ENCODE measurements around the gene BLTP2.
"Not testable (repeated sequence)": the region's sequence is repeated elsewhere in the genome, so short reads cannot be mapped to it uniquely, and the experiment has no call there.

BLTP2 gene

DNA sequence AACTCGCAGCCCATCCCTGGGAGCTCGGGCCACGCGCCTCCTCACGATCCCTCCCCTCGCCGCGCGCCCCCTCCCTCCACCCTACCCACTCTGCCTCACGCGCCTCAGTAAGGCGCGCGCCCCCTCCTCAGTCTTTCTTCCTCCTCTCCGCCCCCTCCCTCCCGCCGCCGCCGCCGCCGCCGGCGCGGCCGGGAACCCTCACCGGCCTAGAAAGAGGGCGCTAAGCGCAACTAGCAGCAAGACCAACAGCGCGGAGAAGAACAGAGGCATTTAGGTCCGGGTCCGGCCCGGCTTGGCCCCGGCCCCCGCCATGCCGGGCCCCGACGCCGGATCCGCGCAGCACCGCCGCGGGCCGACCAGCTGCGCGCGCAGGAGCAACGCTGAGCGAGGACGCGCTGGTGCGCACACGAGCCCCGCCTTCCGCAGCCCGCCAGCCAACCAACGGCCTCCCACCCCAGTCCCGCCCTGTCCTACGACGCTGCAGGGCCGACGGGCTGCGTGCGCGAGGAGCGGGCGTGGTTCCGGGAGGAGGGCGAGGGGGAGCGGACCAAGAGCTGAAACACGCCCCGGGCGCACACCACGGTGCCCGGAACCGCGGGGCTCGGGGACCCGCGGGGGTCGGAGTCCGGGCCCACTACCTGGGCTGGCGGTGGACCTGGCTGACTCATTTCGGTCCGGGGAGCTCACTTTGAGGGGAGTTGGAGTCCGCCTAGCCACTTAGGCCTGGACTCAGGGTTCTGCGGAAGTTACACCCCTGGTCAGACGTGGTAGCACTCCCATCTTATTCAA, at the start of gene BLTP2:
BLTP2 (minus strand) TSS at position 372 of the 789 bp plus-strand sequence; CDS start at position 270, 102 bp downstream.
- DNase-seq: peak; percentile 98

DNA sequence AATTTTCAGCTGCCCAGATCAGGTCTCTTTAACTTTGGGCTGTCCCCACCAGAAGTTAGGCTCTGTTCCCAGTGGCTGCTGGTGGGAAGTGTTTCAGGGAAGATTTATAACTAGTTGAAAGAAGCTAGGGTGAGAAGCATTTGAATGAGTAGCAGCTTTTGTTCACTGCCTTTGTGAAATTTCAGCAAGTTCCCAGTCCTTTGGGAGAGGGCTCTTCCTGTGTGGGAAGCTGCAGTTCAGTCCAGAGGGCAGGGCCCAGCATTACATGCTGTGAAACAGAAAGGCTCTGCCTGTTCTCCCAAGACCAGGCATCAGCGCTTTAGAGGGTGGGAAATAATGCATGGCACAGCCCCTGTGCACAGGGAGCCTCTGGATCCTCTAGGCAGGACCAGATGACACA, 48.9 kb upstream of the BLTP2 start:
- no peak for DNase-seq

DNA sequence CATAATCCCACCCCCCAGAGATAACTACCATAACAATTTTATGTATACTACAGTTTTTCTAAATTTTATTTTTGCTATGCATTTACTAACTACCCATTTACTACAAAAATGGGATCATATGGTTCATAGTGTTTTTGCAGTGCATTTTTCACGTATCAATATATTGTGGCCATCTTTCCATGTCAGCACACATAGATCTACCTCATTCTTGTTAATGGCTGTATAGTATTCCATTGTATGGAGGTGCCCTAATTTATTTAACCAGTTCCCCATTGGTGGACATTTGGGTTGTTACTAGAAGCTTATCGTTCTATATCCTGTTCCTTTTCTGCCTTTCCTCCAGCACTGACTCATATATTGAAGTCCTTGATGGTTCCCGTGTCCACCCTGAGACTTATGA, 44.1 kb upstream of the BLTP2 start:
- no peak for DNase-seq

DNA sequence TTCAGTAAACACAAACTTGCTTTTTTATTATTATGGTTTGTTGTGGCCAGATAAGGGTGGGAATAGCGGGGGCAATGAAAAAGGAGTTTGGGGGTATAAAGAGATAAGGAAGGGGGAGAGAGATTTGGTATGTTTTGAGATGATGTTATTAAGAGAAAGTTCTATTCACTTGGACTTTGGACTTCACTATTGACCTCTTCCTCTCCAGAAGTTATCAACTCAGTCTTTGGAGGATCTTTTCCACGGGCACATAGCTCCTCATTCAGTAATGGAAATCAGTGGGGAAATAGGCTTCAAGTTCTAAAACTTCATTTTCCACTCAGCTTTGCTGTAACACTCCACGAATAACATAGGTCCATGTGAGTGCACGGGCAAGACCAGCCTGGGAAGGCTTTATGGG, 43.5 kb upstream of the BLTP2 start:
- no peak for DNase-seq

DNA sequence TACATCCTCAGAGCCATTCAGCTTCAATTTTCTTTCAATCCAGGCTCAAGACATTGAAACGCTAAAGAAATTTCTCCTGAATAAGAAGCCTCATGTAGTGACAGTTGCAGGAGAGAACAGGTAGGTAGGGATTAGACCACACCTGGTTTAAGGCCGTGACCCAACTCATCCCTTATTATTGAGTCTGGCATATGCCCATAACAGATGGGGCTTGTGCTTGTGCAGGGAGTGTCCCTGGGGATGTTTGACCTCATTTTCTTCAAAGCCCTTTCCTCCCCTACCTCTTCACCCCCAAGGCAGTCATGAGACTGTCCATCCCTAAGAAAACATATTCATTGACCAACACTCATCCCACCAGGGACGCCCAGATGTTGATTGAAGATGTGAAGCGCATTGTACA, 41.3 kb upstream of the BLTP2 start:
- no peak for DNase-seq

DNA sequence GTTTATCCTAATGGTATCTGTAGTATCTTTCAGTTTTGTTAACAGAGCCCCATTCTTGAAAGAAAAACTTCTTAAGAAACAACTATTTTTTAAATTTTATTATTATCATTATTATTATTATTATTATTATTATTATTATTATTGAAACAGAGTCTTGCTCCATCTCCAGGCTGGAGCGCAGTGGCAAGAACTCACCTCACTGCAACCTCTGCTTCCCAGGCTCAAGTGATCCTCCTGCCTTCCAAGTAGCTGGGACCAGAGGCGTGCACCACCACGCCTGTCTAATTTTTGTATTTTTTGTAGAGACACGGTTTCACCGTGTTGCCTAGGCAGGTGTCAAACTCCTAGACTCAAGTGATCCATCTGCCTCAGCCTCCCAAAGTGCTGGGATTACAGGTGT, 40.4 kb upstream of the BLTP2 start:
- DNase-seq: no peak

DNA sequence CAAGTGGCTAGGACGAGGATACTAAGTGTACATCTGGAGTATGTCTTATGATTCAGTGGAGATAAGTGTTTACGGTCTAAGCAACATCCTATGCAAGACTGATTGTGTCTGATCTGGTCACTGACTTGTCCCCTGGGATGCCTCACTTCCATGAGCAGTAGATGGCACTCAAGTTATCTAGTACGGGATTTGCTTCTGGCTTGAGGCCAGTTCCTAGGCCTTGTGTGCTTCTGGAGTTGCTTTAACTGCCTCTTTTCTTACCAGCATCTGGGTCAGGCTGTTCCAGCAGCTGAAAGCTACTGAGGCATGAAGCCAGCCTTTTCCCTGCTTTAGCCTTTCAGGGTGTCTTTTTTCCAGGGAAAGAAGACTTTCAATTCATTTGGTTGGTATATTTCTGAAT, 40.0 kb upstream of the BLTP2 start:
- DNase-seq: no peak

DNA sequence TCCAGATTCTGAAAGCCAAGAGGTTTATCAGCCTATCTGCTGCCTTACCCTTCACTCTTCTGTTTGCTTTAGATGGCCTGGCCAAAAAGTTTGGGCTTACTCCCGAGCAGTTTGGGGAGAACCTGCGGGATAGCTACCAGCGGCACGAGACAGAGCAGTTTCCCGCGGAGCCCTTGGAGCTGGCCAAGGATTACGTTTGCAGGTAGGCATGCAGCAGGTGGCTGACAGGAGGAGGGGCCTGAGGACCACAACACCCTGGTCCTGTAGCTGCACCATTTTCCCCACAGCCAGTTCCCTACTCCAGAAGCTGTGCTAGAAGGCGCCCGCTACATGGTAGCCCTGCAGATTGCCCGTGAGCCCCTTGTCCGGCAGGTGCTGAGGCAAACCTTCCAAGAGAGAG, 37.7 kb upstream of the BLTP2 start:
- DNase-seq: no peak

DNA sequence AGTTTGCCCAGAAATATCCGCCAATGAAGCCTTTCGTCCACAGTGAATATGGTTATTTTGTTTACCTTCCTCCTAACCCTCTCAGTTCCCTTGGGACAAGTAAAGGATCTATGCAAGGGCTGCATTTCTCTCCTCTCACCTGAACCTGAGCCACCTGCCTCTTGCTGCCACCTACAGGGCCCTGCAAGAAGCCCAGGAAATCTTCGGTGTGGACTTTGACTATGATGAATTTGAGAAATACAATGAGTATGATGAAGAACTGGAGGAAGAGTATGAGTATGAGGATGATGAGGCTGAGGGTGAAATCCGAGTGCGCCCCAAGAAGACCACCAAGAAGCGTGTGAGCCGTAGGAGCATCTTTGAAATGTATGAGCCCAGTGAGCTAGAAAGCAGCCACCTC, 31.0 kb upstream of the BLTP2 start:
- peak; percentile 43 for DNase-seq

DNA sequence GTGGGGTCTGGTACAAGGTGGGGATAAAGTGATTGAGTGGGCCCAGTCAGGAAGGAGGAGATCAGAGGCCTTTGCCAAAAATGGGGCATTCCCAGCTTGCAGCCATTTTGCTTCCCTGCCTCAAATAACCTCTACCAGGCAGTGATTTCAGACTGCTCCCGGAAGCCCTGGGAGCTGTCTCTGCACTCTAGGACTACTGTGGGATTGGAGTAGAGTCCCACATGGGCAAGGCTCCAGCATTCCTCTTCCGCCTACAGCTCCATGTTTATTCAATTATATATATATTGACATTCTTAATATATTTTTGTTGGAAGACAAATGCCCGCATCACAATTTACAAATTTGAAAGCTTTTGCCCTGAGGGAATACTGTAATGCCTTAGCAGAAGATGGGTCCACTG, 30.5 kb upstream of the BLTP2 start:
- DNase-seq: no peak

DNA sequence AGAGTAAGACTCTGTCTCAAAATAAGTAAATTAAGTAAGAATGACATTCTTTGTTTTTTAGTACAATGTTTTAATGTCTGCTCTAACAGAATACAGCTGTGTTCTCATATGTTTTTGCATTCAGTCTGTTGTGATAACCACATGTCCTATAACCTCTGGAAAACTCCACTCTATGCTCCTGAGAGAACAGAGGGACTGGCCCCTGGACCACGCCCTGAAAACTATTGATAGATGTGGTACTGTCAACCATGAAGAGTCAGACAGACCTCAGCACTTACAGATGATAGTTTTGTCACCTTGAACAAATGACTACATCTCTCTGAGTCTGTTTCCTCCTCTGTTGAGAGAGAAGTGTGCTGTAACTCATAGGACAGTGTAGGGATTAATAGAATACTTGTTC, 25.0 kb upstream of the BLTP2 start:
- no peak for DNase-seq

DNA sequence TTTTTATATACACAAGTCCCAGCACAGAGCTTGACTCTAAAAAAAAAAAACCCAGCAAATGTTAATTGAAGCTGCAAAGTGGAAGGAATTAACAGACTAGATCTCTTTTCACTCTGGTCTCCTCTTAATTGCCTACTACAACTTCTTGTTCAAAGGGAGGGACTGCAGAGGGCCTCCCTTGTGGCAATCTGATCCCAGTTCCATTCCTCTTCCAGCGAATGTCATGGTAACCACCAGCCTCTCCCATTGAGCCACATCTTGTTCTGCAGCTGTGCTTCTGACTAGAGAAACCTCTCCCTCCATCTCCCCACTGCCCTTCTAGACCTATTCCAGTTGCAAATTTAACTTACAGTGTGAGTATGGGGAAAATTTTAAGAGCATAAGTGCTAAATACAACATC, 22.9 kb upstream of the BLTP2 start:
- no peak for DNase-seq

DNA sequence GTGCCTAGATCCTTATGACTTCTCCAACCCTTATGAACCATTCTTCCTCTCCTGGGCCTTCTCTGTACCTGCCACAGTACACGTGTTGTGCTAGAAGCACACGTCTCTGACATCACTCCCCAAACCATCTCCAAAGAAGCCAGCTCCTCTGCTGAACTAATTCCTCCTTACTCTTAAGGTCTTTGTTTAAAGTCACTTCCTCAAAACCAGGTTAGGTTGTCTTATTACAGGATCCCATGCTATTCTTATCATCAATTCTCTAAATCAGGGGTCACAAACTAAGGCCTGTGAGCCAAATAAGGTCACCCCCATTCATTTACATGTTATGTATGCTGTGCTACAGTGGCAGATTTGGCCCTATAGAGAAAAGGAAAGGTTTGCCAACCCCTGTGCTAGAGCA, 21.0 kb upstream of the BLTP2 start:
- no peak for DNase-seq

DNA sequence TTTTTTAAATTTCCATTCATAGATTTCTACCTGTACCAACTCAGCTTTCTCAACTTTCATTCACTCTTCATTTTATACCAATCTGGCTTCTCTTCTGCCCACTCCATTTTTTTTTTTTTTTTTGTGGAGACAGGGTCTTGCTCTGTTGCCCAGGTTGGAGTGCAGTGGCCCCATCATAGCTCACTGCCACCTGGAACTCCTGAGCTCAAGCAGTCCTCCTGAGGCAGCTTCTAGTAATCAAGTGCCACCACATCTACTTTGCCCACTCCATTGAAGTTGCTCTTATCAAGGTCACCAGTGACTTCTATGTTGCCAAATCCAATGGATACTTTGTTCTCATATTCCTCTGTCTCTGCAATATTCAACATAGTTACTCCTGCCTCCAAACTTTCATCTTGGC, 18.8 kb upstream of the BLTP2 start:
- DNase-seq: no peak

DNA sequence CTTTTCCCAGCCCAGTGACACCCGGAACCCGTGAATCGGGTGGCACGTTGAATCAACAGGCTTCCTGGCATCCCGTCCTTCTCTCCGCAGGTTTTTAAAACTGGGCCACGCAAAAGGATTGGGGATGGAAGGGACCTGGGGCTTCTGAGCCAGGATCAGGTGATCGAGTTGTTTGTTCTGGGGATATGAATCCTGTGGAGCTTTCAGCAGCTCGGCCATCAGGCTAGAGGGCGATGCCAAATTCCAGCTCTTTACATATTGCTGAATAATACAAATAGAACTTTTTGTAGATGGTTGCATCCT, 17.5 kb upstream of the BLTP2 start:
- no peak for DNase-seq

DNA sequence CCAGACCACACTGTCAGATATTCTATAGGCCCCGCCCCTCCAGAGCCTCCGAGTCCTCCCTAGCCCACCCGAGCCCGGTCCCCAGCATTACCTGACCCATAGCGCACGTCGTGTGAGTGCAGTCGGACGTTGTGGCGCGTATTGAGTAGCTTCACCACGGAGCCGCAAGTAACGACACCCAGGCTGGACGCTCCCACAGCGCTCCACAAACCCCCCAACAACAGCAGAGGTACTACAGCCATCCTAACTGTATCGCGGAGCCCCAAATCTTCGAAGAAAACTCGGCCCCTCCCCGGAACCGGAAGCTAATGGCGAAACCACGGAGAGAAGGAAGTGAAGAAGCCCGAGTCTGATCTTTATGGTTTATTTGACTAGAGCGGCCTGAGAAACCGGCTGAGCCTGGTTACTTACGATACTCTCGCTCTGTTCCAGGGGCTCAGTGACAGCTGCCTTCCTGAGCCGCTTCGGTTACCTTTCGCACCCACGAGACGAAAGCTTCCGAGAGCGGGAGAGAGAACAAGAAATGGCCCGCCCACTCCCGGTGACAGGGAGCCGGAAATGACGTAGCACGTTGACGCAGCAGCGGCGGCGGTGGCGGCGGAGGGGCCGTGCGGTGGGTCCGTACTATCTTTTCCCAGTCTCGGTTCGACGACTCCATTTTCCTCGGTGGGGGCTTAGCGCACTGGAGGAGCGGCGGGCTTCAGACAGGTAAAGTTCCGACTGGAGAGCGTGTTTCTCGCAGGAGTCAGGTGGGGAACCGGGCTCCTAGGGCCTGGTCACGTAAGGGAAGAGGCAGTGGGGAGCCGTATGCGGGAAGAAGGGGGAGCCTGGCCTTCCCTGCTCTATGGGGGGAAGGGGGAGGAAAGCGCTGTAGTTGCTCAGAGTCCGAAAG, 16.9 kb upstream of the BLTP2 start, which contains the start of the genes SDF2 and SUPT6H:
SDF2 (minus strand) TSS at position 272 of the 892 bp plus-strand sequence; CDS start at position 242, 30 bp downstream.
SUPT6H (plus strand) TSS at position 571 of the 892 bp plus-strand sequence. CDS start 11,197 bp downstream, outside the sequence.
- DNase-seq: peak; percentile 91

DNA sequence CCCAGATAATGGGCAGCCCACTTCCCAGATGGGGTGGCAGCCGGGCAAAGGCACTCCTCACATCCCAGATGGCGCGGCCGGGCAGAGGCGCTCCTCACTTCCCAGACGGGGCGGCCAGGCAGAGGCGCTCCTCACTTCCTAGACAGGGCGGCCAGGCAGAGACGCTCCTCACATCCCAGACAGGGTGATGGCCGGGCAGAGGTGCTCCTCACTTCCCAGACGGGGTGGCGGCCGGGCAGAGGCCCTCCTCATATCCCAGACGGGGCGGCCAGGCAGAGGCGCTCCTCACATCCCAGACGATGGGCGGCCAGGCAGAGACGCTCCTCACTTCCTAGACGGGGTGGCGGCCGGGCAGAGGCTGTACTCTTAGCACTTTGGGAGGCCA, 14.5 kb upstream of the BLTP2 start:
- DNase-seq: not testable (repeated sequence)

DNA sequence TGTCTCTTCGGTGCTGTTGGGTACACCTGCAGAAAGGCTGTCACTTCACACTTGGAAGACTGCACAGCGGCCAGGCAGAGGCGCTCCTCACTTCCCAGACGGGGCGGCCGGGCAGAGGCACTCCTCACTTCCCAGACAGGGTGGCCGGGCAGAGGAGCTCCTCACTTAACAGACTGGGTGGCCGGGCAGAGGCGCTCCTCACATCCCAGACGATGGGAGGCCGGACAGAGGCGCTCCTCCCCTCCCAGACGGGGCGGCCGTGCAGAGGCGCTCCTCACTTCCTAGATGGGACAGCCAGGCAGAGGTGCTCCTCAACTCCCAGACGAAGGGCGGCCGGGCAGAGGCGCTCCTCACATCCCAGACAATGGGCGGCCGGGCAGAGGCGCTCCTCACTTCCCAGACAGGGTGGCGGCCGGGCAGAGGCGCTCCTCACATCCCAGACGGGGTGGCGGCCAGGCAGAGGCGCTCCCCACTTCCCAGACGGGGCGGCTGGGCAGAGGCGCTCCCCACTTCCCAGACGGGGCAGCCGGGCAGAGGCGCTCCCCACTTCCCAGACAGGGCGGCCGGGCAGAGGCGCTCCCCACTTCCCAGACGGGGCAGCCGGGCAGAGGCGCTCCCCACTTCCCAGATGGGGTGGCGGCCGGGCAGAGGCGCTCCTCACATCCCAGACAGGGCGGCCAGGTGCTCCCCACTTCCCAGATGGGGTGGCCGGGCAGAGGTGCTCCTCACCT, 14.0 kb upstream of the BLTP2 start:
- DNase-seq: not testable (repeated sequence)

DNA sequence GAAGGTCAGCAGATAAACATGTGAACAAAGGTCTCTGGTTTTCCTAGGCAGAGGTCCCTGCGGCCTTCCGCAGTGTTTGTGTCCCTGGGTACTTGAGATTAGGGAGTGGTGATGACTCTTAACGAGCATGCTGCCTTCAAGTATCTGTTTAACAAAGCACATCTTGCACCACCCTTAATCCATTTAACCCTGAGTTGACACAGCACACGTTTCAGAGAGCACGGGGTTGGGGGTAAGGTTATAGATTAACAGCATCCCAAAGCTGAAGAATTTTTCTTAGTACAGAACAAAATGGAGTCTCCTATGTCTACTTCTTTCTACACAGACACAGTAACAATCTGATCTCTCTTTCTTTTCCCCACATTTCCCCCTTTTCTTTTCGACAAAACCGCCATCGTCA, 13.4 kb upstream of the BLTP2 start:
- not testable (repeated sequence) for DNase-seq

DNA sequence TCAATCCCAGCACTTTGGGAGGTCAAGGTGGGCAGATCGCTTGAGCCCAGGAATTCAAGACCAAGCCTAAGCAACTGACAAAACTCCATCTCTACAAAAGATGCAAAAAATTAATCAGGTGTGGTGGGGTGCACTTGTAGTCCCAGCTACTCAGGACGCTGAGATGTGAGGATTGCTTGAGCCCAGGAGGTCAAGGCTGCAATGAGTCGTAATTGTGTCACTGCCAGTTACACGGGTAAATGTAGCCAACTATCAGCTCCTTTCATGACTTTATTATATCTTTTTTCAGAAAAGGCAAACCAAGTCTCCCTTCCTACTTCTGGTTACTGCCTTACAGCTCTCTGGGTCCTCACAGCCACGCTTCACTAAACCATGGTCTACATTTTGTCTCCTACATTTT, 12.8 kb upstream of the BLTP2 start:
- no peak for DNase-seq

DNA sequence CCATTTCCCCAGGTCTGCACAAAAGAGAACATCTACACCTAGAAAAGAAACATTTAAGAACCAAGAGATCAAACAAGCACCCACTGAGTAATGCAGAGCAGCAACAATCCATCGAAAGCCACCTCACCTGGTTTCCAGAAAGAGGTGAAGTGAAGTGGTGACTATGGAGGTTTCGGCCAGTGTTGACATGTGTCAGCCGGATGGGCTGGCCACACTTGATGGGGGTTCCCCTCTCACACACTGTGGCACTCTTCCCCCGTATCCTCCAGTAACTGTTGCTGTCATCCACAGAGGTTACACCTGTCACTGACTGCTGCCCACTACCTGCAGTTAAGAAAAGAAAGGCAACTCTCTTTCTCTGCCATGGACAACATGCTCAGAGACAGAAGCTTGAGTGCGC, 10.2 kb upstream of the BLTP2 start:
- no peak for DNase-seq

DNA sequence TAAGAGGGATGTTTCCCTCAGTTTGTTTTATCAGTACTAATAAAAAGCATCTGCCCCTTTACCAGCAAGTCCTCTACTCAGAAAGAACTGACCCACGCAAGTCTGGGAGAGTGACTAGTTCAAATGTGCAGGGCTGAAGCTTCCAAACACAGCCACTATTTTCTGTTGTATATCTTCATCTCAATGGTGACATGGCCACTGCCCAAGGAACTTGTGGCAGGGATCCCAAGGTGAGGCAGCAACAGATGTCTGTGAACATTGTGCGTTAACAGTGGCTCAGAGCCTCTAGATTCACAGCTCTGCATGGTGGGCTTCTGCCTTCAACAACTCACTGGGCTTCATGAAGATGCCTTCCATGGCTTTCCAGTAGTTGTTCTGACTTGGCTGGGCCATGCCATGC, 3.7 kb upstream of the BLTP2 start:
- DNase-seq: no peak

DNA sequence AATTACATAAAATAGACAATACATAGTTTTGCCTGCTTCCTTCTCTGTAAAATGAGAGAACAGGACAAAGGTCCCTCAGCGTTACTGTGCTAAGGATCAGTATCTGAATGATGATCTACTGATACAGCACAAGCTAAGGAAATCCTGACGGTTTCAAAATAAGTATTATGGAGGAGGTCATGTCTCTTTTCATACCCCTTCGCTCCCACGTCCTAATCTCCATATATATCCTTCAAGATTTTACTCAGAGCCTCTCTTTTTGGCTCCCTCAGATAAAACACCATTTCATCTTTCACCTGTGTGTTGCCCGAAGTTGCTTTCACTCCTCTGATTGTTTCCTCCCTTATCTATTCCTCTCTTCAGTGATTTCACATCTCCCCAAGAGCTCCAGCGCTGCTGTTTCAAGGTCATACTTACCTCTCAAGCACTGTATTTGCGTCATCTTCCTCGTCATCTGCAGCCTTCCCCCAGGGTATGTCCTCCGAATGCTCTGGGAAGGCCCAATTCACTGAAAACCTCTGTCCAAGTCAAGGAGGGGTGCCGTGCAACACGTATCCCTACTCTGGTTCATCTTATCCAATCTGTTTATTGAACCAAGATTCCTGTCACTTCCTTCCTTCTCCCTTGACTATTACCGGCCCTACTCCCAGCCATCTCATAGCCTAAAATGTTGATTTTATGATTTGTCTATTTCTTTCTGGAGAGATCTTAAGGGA, 1.2 kb upstream of the BLTP2 start:
- no peak for DNase-seq
